SK-N-MC (cell line): ENCODE measurements around the gene MZT2B.

Source experiments
- EZH2 ChIP-seq: fragments of 200-600 bp; sonication (generic); IDR thresholded peaks from one replicate; pipeline ENCODE4 v1.6.1; 2017; ENCODE audit warnings: antibody characterized with exemption
- FOXP2 ChIP-seq: optimal IDR thresholded peaks from 2 replicates; pipeline ENCODE3; 2011; ENCODE audit warnings: mild to moderate bottlenecking, moderate library complexity; ENCODE audit not compliant: insufficient read depth; ENCODE audit errors: extremely low read length, control extremely low read depth
- POLR2AphosphoS5 ChIP-seq: IDR thresholded peaks from 2 replicates; pipeline ENCODE4 v1.6.1; 2012; ENCODE audit warnings: mild to moderate bottlenecking, low read depth, low read length, borderline replicate concordance

DNA sequence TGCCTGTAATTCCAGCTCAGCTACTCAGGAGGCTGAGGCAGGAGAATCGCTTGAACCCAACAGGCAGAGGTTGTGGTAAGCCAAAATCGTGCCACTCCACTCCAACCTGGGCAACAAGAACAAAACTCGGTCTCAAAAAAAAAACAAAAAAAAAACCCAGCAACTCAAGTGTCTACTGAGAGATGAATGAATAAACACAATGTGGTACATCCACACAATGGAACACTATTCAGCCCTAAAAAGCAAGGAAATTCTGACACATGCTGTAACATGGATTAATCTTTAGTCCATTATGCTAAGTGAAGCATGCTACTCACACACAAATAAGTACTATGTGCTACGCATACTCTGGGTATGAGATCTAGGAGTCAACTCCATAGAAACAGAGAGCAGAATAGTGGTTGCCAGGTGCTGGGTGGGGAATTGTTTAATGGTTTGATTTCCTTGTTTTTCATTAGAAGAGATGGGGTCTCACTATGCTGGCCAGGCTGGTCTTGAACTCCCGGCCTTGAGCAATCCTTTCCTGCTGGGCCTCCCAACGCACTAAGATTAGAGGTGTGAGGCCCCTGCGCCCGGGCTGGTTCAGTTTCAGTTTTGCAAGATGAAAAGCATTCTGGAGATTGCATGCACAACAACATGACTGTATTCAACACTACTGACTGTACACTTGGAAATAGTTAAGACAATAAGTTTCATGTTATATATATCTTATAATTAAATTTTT is 16.6 kb upstream of the MZT2B start:
- TF ChIP-seq EZH2 (no peak), POLR2AphosphoS5 (no peak), FOXP2 (no peak)
